Osteoblast (primary cell): Measurements from ENCODE around the gene RABGAP1. TPM values are rescaled to one million over a fixed set of nuclear protein-coding genes. Genes with fewer than 3 reads are reported as not detected.

Source experiments
- DNase-seq: peaks from one replicate; pipeline ENCODE4 v3.0.0; 2011; ENCODE audit warnings: low spot score, mixed read lengths; ENCODE audit not compliant: insufficient read length; ENCODE audit errors: missing footprints
- H2AFZ ChIP-seq: 2 replicates; pipeline ENCODE4 v1.6.0; 2011; ENCODE audit warnings: mild to moderate bottlenecking, low read length
- H3K27ac ChIP-seq: 2 replicates; pipeline ENCODE4 v1.5.1; 2011; ENCODE audit warnings: mild to moderate bottlenecking, low read depth, low read length, moderate library complexity
- H3K27me3 ChIP-seq: 2 replicates; pipeline ENCODE4 v1.6.0; 2012; ENCODE audit warnings: mild to moderate bottlenecking, control low read depth, inconsistent platforms, low read length, moderate library complexity; ENCODE audit not compliant: insufficient read depth
- H3K36me3 ChIP-seq: 2 replicates; pipeline ENCODE4 v1.5.1; 2011; ENCODE audit warnings: mild to moderate bottlenecking, low read length, control low read depth, moderate library complexity; ENCODE audit not compliant: insufficient read depth
- H3K4me1 ChIP-seq: 2 replicates; pipeline ENCODE4 v1.5.1; 2011; ENCODE audit warnings: mild to moderate bottlenecking, low read length, control low read depth, moderate library complexity; ENCODE audit not compliant: insufficient read depth
- H3K4me2 ChIP-seq: 2 replicates; pipeline ENCODE4 v1.6.0; 2011; ENCODE audit warnings: mild to moderate bottlenecking, low read length; ENCODE audit not compliant: insufficient read depth
- H3K4me3 ChIP-seq: fragments of 200-600 bp; sonication (generic); 3 replicates; pipeline ENCODE4 v1.5.1; 2012; ENCODE audit warnings: mild to moderate bottlenecking, low read length, inconsistent platforms; ENCODE audit not compliant: insufficient read depth
- H3K79me2 ChIP-seq: 2 replicates; pipeline ENCODE4 v1.6.0; 2012; ENCODE audit warnings: mild to moderate bottlenecking, low read length, control low read depth, inconsistent platforms; ENCODE audit not compliant: insufficient read depth
- H3K9me3 ChIP-seq: 2 replicates; pipeline ENCODE4 v1.5.1; 2011; ENCODE audit warnings: low read depth, low read length, control low read depth
- H4K20me1 ChIP-seq: 2 replicates; pipeline ENCODE4 v1.6.0; 2012; ENCODE audit warnings: mild to moderate bottlenecking, low read length, control low read depth; ENCODE audit not compliant: insufficient read depth
- CTCF ChIP-seq: IDR thresholded peaks from 2 replicates; pipeline ENCODE4 v1.5.1; 2011; ENCODE audit warnings: mild to moderate bottlenecking, low read depth, low read length, moderate library complexity; ENCODE audit errors: extremely low read depth
- total RNA-seq: library from RNA; depleted of rRNA; stranded (reverse); fragments of >200 nt; gene quantifications from 2 replicates; pipeline ENCODE4 v1.2.3, GENCODE V29; 2012

The RABGAP1 gene
- total RNA-seq, 1 donor, result 49.2 TPM

DNA sequence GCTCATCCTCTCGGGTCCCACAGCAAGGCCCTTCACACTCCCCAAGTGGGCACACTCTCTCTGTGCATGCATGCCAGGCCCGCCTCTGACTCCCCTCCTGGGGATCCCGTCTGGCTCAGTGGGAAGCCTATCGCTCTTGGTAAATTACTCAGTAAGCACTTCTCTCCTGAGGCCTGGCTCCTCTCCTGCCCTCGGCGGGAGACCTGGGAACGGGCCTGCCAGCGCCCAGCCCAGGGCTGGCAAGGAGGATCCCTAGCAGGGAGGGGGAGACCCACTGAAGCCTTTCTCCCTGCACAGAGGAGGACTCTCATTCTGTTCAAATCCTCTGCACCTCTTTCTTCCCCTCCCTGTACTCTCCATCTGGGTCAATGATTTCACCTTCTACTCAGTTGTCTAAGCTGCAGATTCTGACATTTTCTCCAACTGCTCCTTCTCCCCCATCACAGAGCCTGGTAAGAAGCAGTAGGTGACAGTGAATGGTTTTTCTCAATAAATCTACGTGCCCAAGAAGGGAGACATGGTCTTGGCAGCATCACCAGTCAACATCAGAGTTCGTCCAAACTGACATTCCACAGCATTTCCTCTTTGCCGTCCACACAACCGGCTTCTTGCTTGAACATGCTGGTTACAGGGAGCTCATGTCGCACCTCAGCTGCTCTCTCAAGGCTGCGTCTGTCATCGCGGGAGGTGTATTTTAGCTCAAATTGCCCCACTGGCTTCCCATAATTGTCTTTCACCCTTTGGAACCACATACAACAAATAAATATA, 174.5 kb downstream of the RABGAP1 start:
- Histone ChIP-seq H3K4me1 (no peaks in the 10 kb centered on the region), H3K27me3 (peaks cover 16% of the 10 kb centered on the region), H3K4me3 (no peak overlapping the region), H3K27ac (no peak overlapping the region), H2AFZ (no peak overlapping the region), H3K9me3 (no peaks in the 10 kb centered on the region), H4K20me1 (no peaks in the 10 kb centered on the region), H3K79me2 (no peaks in the 10 kb centered on the region), H3K36me3 (no peaks in the 10 kb centered on the region), H3K4me2 (no peak overlapping the region)
- no peak for DNase-seq
- no peak for TF ChIP-seq CTCF

GRCh38 chr9:123116036-123116435, 175.2 kb downstream of the RABGAP1 start:
- no peak for DNase-seq
- Histone ChIP-seq H3K79me2 (no peaks in the 10 kb centered on the region), H3K4me2 (no peak overlapping the region), H3K4me3 (no peak overlapping the region), H2AFZ (no peak overlapping the region), H3K36me3 (no peaks in the 10 kb centered on the region), H3K9me3 (no peaks in the 10 kb centered on the region), H3K4me1 (no peaks in the 10 kb centered on the region), H4K20me1 (no peaks in the 10 kb centered on the region), H3K27ac (no peak overlapping the region), H3K27me3 (peaks cover 16% of the 10 kb centered on the region)
- TF ChIP-seq CTCF, result no peak

DNA sequence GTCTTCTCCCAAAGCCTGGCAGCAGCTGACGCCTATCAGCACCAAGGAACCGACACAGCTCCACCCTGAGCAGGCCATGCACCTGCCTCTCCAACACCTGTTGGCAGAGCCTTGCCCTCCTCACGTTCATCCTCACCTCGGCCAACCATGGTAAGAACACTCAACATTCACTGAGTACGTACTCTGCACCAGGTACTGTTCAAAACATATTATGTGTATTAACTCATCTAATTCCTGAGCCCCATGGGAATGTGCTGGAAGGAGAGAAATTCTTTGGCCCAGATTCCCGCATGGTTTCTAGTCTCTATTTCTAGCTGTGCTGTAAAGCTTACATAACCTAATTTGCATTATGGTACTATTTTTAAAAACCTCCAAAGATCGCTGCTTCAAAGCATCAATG, 178.7 kb downstream of the RABGAP1 start:
- Histone ChIP-seq H3K79me2 (no peaks in the 10 kb centered on the region), H3K4me2 (no peak overlapping the region), H3K27me3 (peaks cover 16% of the 10 kb centered on the region), H3K4me1 (no peaks in the 10 kb centered on the region), H4K20me1 (no peaks in the 10 kb centered on the region), H2AFZ (no peak overlapping the region), H3K4me3 (no peak overlapping the region), H3K9me3 (no peaks in the 10 kb centered on the region), H3K36me3 (no peaks in the 10 kb centered on the region), H3K27ac (no peak overlapping the region)
- TF ChIP-seq CTCF, result no peak
- DNase-seq, result no peak

- Histone ChIP-seq H3K79me2 (no peaks in the 10 kb centered on the region), H2AFZ (no peak overlapping the region), H3K9me3 (no peaks in the 10 kb centered on the region), H3K27ac (no peak overlapping the region), H3K4me3 (no peak overlapping the region), H3K4me2 (no peak overlapping the region), H3K4me1 (no peaks in the 10 kb centered on the region), H3K36me3 (no peaks in the 10 kb centered on the region), H3K27me3 (peaks cover 16% of the 10 kb centered on the region), H4K20me1 (no peaks in the 10 kb centered on the region)
- no peak for TF ChIP-seq CTCF
- DNase-seq, result no peak
Observed at GRCh38 chr9:123120131-123120530, 179.3 kb downstream of the RABGAP1 start.
